ENCODE data around the gene RTN1.

DNA sequence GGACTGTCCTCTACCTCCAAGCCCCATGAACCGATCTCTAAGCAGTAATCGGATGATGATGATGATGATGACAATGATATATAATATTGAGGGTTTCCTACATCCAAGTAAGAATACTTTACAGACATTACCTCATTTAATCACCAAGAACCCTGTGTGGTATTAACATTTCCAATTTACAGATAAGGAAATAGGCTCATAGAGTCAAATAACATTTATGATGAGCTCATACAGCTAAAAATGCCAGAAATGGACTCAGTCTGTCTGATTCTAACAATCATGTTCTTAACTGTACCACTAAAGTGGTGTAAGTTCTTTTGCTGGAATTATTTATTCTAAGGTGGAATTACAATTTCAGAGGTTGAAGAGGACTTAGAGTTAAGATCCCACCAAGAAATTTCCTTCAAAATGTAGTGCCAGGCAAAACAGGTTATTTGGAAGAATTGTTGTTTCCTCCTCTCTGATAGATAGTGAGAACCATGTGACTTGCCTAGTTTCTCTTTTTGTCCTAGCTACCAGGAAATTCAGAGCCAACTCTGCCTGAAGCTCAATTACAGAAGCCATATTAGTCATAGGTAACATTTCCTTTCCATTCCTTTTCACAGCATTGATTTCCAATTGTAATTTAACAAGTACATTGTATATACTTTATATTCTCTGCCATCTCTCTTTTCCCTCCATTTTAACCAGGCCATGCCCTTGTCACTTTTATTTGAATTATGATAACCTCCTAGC, 270.2 kb downstream of the RTN1 start:
- TF ChIP-seq, protein P1, sequence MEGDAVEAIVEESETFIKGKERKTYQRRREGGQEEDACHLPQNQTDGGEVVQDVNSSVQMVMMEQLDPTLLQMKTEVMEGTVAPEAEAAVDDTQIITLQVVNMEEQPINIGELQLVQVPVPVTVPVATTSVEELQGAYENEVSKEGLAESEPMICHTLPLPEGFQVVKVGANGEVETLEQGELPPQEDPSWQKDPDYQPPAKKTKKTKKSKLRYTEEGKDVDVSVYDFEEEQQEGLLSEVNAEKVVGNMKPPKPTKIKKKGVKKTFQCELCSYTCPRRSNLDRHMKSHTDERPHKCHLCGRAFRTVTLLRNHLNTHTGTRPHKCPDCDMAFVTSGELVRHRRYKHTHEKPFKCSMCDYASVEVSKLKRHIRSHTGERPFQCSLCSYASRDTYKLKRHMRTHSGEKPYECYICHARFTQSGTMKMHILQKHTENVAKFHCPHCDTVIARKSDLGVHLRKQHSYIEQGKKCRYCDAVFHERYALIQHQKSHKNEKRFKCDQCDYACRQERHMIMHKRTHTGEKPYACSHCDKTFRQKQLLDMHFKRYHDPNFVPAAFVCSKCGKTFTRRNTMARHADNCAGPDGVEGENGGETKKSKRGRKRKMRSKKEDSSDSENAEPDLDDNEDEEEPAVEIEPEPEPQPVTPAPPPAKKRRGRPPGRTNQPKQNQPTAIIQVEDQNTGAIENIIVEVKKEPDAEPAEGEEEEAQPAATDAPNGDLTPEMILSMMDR (IDR thresholded peaks at IDR 0.05; ENCODE audit: low read length) = no peak
- no peak for TF ChIP-seq EZH2 (optimal IDR thresholded peaks at IDR 0.05; ENCODE audit: low read depth, low read length)

Measured in MM.1S (cell line).